Renal pelvis (tissue), 4 donors: Measurements from ENCODE around the gene SPO11. TPM values are rescaled to one million over a fixed set of nuclear protein-coding genes. Genes with fewer than 3 reads are reported as not detected.

ENCODE experiments used
- DNase-seq: peaks from one replicate; pipeline ENCODE4 v3.0.0-alpha.2; 2013
- polyA plus RNA-seq, 3 donors: library from polyadenylated mRNA; unstranded; fragments of 120-200 nt; gene quantifications; one replicate each; pipeline ENCODE4 v1.2.1, GENCODE V29; 2013; ENCODE audit not compliant: insufficient read length in 3 of 3

Gene SPO11
- polyA plus RNA-seq, 3 donors: not detected

- DNase-seq: no peak
Measured at GRCh38 chr20:57309544-57310115, 20.0 kb upstream of the SPO11 start.

DNA sequence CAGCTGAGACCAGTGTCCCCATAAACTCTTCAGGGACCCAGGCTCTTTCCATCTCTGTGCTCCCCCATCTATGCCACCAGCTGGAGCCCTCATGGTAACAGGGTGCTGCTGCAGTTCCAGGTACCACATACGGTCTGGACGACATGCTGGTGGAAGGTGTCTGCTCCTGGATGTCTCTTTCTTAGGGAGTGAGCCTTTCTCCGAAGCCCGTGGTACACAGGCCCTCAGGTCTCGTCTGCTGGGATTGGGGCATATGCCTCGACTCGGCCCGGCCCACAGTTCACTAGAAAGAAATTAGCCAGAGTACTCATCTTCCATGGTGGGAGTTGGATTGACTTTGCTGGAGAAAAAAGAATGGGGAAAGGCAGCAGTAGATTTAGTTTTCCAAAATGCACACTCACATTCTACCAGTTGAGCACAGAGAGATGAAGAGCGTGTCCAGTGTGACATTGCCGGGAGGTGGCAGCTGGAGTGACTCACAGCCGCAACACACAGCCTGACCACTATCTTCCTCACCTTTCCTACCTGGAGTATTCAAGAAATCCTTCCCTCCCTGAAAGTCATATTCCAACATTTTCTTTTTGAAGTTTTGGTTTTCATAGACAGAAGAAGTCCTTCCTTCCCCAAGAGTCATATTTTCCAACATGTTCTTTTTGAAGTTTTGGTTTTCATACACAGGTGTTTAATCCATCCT is 18.6 kb upstream of the SPO11 start:
- no peak for DNase-seq

DNA sequence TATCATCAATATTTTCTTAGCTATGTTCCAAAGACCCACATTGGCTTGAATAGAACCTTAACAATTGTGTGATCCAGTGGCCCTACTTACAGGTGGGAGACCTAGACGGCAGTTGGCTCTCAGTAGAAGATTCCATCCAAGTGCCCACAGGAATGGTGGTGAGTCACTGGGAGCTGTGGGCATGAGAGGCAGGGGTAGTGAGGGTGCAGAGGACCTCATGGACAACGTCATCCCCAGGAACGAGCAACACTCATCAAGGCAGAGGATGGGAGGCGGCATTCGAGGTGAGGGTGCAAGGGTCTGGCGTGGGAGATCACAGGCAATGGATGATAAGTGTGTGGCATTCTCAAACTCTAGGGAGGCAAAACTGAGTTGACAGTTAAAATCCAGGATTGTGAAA is 17.5 kb upstream of the SPO11 start:
- no peak for DNase-seq

DNA sequence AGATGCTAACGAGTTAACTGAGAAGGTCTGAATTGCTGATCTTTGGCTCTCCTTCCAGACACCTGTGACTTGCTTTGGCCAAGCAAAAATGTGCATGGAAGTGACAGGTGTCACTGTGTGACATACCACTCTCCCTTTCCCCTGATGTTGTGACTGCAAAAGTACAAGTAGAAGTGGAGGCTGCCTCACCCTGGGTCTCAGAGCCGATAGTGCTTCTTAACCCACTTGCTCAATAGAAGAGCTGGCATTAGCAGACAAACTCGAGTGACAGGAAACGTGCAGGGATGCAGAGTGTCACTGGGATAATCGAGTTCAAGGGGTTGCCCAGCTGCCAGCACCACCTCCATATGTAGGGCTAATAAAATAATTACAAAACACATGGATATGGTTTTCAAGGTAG is 16.4 kb upstream of the SPO11 start:
- DNase-seq: no peak

GRCh38 chr20:57313951-57314350 is 15.7 kb upstream of the SPO11 start:
- no peak for DNase-seq

GRCh38 chr20:57315083-57315975 is 14.3 kb upstream of the SPO11 start:
- no peak for DNase-seq

- no peak for DNase-seq
Measured at GRCh38 chr20:57315976-57316480, 13.6 kb upstream of the SPO11 start.

DNA sequence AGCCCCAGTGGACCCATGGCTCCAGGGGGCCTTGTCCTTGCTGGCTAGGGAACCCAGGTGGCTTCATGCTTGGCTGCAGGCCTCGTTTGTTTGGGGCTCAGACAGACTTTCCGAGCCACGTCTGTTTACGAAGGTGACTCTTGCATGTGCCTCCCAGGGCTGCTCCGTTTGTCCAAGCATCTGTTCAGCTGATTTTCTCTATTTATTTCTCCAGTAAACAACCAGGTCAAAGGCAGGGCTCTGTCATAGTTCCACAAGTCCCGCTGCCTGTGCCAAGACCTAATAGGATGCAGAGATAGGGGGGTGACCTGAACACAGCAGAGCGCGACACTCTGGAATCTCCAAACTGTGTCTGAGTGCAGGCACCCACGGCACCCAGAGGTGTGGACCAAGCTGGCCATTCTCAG is 12.8 kb upstream of the SPO11 start:
- DNase-seq: no peak

DNA sequence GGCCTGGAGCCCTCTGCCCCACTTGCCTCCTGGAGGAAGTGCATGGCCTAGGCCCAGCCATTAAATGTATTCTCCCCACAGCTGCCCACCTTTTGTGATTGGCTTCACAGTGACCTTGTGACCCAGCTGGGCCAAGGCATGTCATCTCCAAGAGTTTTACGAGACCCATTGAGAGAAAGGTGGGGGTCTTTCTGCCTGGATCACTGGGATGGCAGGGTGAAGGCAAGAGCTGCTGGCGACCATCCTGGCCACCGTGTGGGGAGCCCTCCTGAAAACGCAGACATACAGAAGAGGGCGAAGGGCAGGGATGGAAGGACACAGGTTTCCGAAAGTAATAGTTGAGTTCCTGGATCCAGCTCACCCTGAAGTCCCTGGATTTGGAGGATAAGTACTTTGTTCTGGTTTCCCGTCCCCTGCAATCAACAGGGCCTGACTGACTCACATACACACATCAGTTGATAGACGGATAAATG is 12.3 kb upstream of the SPO11 start:
- DNase-seq: no peak

GRCh38 chr20:57317789-57318371 is 11.7 kb upstream of the SPO11 start:
- no peak for DNase-seq

GRCh38 chr20:57319584-57319983 is 10.0 kb upstream of the SPO11 start:
- no peak for DNase-seq

- DNase-seq: no peak
Measured at GRCh38 chr20:57320358-57320757, 9.2 kb upstream of the SPO11 start.

- no peak for DNase-seq
Measured at GRCh38 chr20:57321142-57321541, 8.5 kb upstream of the SPO11 start.

DNA sequence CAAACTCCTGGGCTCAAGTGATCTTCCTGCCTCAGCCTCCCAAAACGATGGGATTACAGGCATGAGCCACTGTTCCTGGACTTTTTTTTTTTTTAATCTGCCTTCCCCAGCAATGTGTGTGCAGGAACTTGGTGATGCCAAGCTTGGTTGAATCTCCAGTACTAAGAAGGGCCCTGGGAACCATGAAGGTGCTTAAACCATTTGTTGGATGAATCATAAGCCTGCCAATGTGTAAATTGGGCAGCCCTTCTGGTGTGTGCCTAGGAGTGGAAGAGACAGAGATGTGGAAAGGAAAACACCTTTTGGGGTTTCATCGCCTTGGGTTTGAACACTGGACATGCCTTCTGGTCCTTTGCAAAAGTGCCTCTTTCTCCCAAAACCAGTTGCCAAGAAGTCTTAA is 7.1 kb upstream of the SPO11 start:
- no peak for DNase-seq

DNA sequence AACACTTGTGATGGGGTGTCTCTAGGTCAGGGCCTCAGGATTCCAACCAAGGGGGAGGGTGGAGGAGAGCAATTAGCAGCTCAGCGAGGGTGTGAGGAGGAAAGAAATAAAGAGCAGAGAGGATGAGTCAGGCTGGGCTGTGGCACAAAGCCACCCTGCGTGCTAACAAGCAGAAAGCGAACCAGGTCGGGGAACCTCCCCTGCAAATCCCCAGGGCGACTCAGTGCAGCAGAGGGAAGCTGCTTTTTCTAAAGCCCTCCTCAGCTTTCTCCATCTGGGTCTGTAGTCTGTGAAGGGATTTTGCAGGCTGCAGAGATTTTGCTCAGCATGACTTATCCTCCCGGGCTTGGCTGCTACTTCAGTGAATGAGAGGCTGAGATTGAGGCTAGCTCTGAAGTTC is 6.6 kb upstream of the SPO11 start:
- DNase-seq: peak; percentile 20

DNA sequence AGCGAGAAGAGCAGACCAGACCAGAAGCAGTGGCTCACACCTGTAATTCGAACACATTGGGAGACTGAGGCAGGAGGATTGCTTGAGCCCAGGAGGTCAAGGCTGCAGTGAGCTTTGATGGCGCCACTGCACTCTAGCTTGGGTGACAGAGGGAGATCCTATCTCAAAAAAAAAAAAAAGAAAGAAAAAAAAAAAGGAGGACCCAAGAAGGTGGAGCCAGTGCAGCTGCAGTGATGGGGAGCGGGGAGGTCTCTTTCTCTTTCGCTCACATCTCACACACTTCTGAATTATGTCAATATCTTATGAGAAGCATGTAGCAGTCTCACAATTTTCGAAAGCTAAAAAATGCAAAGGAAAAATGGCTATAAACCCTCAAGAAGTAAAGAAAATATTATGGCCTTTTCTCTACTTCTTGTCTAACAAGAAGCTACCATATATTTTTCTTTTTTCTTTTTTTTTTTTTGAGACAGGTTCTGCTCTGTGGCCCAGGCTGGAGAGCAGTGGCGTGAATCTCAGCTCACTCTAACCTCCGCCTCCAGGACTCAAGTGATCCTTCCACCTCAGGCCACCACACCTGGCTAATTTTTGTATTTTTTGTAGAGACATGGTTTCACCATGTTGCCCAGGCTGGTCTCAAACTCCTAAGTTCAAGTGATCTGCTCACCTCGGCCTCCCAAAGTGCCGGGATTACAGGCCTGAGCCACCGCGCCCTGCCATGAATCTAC is 3.8 kb upstream of the SPO11 start:
- DNase-seq: no peak

- peak; percentile 74 for DNase-seq
Measured at GRCh38 chr20:57326667-57327455, 2.7 kb upstream of the SPO11 start.

GRCh38 chr20:57327820-57328219 is 1.8 kb upstream of the SPO11 start:
- no peak for DNase-seq

DNA sequence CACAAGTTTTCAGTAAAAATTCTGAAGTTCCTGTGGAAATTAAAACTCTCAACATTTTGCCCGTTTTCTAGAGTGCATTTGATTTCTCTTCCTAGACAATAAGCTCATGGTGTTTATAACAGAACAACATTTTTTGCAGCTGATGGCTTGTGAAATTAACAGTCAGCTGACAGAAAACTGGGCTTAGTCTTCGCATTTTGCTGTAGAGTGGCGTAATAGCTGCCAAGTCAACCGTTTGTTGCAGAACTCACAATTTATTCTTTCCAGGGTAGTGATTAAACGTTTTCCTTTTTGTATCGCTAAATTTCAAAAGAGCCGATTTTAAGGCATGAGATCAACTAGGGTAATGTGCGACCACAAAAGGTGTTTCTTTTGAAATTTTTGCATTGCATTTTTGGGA is 1.4 kb downstream of the SPO11 start:
- no peak for DNase-seq
